Measurements from ENCODE around the gene SHISA5. TPM values are rescaled to one million over a fixed set of nuclear protein-coding genes. Genes with fewer than 3 reads are reported as not detected.
A peak's percentile ranks its signal among the peaks of the same experiment; 100 is the strongest.

Gene SHISA5
- total and polyA plus RNA-seq, 10 of the 15 experiments (the other 5 are each of a cell fraction or from before 2014, with no cell fraction given) = 17.1 to 148 (median 67.3) TPM

DNA sequence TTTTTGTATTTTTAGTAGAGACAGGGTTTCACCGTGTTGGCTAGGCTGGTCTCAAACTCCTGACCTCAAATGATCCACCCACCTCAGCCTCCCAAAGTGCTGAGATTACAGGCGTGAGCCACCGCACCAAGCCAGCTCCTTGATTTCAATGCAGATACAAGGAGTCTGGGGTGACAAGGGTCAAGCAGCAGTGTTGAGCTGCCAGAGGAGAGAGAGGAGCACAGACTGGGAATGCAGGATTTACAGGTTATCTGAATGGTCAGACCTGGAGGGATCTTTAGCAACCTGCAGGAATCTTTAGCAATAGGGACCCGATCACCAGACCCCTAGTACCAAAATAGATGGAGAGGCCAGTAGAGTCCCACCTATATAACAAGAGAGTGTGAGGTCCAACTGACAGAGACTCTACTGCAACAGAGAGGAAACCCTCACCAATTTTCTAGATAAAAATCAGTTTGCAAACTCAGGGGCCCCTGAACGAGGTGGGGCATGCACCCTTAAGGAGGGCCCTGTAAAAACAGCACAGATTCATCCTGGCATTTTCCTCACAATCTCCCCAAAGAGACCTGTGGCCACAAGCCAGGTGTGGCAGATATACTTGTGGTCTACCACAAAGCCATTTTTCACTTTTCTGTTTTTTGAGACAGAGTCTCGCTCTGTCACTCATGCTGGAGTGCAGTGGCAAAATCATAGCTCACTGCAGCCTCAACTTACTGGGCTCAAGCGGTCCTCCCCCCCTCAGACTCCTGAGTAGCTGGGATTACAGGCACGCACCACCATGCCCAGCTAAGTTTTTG lies 10.7 kb upstream of the SHISA5 start (continued):
- TF ChIP-seq KDM1A (IDR thresholded peaks at IDR 0.05; ENCODE audit: borderline replicate concordance) (no peak), CREB1 (IDR thresholded peaks at IDR 0.05; ENCODE audit: low read depth) (peak; percentile 23; the same call in 1 of the 2 replicates), TCF12 (IDR thresholded peaks at IDR 0.05; ENCODE audit: low read depth, low read length) (0 out of 2 replicates have a peak, but pooled peaks have one; percentile 25), BCL3 (IDR thresholded peaks at IDR 0.05; ENCODE audit: borderline replicate concordance, insufficient read depth, low read depth, low read length, poor library complexity, severe bottlenecking) (no peak), RUNX3 (IDR thresholded peaks at IDR 0.05; ENCODE audit: low read length) (peak; percentile 91)
- TF ChIP-seq, protein P1, sequence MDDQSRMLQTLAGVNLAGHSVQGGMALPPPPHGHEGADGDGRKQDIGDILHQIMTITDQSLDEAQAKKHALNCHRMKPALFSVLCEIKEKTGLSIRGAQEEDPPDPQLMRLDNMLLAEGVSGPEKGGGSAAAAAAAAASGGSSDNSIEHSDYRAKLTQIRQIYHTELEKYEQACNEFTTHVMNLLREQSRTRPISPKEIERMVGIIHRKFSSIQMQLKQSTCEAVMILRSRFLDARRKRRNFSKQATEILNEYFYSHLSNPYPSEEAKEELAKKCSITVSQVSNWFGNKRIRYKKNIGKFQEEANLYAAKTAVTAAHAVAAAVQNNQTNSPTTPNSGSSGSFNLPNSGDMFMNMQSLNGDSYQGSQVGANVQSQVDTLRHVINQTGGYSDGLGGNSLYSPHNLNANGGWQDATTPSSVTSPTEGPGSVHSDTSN (IDR thresholded peaks at IDR 0.05; ENCODE audit: insufficient replicate concordance, low read depth, low read length) = peak; percentile 66

DNA sequence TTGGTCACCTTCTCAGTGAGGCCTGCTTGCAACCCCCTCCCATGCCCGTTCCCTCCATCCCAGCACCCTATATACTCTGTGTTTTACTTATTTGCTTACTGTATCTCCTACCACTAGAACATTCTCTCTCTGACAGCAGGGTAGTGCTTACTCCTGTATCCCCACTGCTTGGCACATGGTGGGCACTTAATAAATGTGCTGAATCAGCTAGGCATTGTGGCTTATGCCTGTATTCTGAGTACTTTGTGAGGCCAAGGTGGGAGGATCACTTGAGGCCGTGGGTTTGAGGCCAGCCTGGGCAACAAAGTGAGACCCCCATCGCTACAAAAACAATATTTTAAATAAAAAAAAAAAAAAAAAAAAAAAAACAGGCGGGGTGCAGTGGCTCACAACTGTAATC lies 7.6 kb upstream of the SHISA5 start:
- H3K4me2 ChIP-seq (ENCODE audit: control insufficient read depth, insufficient read depth) = no peak overlapping the region
- H3K27me3 ChIP-seq (replicated peaks in 1 of 2; ENCODE audit: control insufficient read depth in 2 of 2, insufficient read depth in 2 of 2, low read length in 1 of 2) = no peaks in the 10 kb centered on the region
- H2AFZ ChIP-seq (ENCODE audit: control insufficient read depth, low read depth, low read length) = no peak overlapping the region
- ChIA-PET RAD21 (ENCODE audit: unreplicated experiment) (interaction anchor here (0.6 kb wide), 1 partner anchor 62 kb away, joined by 3 read pairs; no protein-coding TSS in a partner anchor), CTCF (interaction anchor here (1.0 to 6.2 kb wide), 3 partner anchors 75 to 107 kb away, joined by 3 to 70 read pairs (median 8); no protein-coding TSS in a partner anchor), SMC1A (ENCODE audit: uncharacterized antibody, unreplicated experiment) (interaction anchor here (0.6 to 1.4 kb wide), 3 partner anchors 53 to 111 kb away, joined by 3 to 6 read pairs (median 3); no protein-coding TSS in a partner anchor), POLR2A (interaction anchor here (0.5 to 0.6 kb wide), 2 partner anchors 18 to 59 kb away, joined by 4 read pairs; no protein-coding TSS in a partner anchor)
- in situ Hi-C loops (cut with MboI) (no loop called here), intact Hi-C loops (cut with micrococcal nuclease; ENCODE audit: unreplicated experiment) (loop anchor here (5.0 kb wide), 1 partner anchor 36 kb away; no protein-coding TSS in a partner anchor)
- H4K20me1 ChIP-seq (ENCODE audit: control insufficient read depth, insufficient read depth) = no peaks in the 10 kb centered on the region; the same call in 1 of the 2 replicates
- no peaks in the 10 kb centered on the region for H3K9me3 ChIP-seq (replicated peaks; ENCODE audit: control insufficient read depth, insufficient read depth, low read length)
- H3K9ac ChIP-seq (ENCODE audit: control insufficient read depth, insufficient read depth, low read length) = no peak overlapping the region
- FAIRE-seq (no peak), DNase-seq (ENCODE audit: low read depth, low spot score) (no peak), ATAC-seq (no peak)
- TF ChIP-seq RELA (IDR thresholded peaks at IDR 0.05; ENCODE audit: borderline replicate concordance, partially characterized antibody) (no peak), MTA3 (IDR thresholded peaks at IDR 0.05; ENCODE audit: borderline replicate concordance, low read length) (no peak), DPF2 (IDR thresholded peaks at IDR 0.05) (no peak), NBN (IDR thresholded peaks at IDR 0.05) (no peak), IKZF1 (conservative IDR thresholded peaks at IDR 0.05) (no peak), SRF (IDR thresholded peaks at IDR 0.05; ENCODE audit: low read depth in 2 of 2, low read length in 2 of 2) (no peak), NR2F1 (conservative IDR thresholded peaks at IDR 0.05) (no peak), RB1 (IDR thresholded peaks at IDR 0.05; ENCODE audit: borderline replicate concordance) (no peak), BHLHE40 (IDR thresholded peaks at IDR 0.05; ENCODE audit: borderline replicate concordance in 1 of 2, low read depth in 2 of 2, low read length in 1 of 2) (no peak), MEF2B (IDR thresholded peaks at IDR 0.05; ENCODE audit: partially characterized antibody, poor library complexity, severe bottlenecking) (no peak), ZNF384 (IDR thresholded peaks at IDR 0.05; ENCODE audit: borderline replicate concordance, low read depth, low read length) (no peak)
- peaks cover 12% of the 10 kb centered on the region for H3K4me1 ChIP-seq (ENCODE audit: control insufficient read depth, insufficient read depth, low read length)
- no TSS peak for BruUV-seq (replicated peaks)
- no peak overlapping the region for H3K27ac ChIP-seq (ENCODE audit: control insufficient read depth, insufficient read depth)
- no peaks in the 10 kb centered on the region for H3K79me2 ChIP-seq (ENCODE audit: control insufficient read depth, insufficient read depth, low read length)
- H3K36me3 ChIP-seq (ENCODE audit: control insufficient read depth in 2 of 2, insufficient read depth in 2 of 2, low read length in 1 of 2) = no peaks in the 10 kb centered on the region
- 6% methylated on average over 4 of the region's 4 CpGs for WGBS (ENCODE audit: insufficient coverage, insufficient replicate concordance, low lambda C conversion rate, missing lambda C conversion rate)
- no peak overlapping the region for H3K4me3 ChIP-seq
